Measurements from ENCODE around the gene SPACA5B.
"Not testable (repeated sequence)": the region's sequence is repeated elsewhere in the genome, so short reads cannot be mapped to it uniquely, and the experiment has no call there.

The SPACA5B gene

DNA sequence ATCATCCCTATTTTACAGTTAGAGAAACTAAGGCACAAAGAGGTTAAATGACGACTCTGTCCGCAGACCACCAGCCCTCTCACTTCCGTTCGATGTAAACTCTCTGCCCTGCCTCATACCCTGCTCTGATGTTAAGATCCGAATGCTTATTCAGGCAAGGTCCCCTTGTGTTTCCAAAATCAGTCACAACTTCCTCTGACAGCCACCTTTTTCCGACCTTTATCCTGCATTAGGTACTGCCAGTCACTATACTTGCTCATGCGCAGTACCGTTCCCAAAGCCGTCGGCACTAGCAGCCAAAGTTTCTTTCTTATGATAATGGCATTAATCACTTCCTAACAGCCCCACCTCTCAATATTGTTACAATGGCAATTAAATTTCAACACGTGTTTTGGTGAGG is 12.3 kb downstream of the SPACA5B start:
- not testable (repeated sequence) for H3K4me2 ChIP-seq (ENCODE audit: low read length); H2AFZ ChIP-seq (ENCODE audit: low read depth, low read length); H3K27me3 ChIP-seq (ENCODE audit: low read depth, low read length); H3K4me3 ChIP-seq (ENCODE audit: low read length); H3K4me1 ChIP-seq (ENCODE audit: low read length); H4K20me1 ChIP-seq (ENCODE audit: insufficient read depth, low read length); H3K36me3 ChIP-seq (replicated peaks; ENCODE audit: low read depth, low read length); H3K9me3 ChIP-seq (ENCODE audit: insufficient read depth, low read length); H3K27ac ChIP-seq (ENCODE audit: low read length); H3K9ac ChIP-seq (ENCODE audit: low read length); H3K79me2 ChIP-seq (ENCODE audit: low read length)

DNA sequence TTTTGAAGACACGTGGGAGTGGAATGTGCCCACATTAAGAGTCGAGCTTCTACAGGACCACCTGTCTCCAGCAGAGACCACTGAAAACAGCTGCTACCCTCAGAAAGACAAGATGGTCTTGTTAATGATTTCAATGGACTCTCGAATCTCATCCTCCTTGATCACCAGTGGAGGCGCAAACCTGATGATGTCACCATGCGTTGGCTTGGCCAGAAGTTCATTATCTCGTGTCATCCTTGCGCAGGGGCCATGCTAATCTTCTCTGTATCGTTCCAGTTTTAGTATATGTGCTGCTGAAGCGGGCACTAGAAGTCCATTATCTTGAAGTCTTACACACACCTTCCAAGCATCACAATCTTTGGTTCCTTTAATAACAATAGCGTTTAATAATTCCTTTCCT is 23.3 kb downstream of the SPACA5B start:
- no peak for TF ChIP-seq EZH2phosphoT487 (IDR thresholded peaks at IDR 0.05; ENCODE audit: low read depth)
- TF ChIP-seq, protein P1, sequence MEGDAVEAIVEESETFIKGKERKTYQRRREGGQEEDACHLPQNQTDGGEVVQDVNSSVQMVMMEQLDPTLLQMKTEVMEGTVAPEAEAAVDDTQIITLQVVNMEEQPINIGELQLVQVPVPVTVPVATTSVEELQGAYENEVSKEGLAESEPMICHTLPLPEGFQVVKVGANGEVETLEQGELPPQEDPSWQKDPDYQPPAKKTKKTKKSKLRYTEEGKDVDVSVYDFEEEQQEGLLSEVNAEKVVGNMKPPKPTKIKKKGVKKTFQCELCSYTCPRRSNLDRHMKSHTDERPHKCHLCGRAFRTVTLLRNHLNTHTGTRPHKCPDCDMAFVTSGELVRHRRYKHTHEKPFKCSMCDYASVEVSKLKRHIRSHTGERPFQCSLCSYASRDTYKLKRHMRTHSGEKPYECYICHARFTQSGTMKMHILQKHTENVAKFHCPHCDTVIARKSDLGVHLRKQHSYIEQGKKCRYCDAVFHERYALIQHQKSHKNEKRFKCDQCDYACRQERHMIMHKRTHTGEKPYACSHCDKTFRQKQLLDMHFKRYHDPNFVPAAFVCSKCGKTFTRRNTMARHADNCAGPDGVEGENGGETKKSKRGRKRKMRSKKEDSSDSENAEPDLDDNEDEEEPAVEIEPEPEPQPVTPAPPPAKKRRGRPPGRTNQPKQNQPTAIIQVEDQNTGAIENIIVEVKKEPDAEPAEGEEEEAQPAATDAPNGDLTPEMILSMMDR (IDR thresholded peaks at IDR 0.05; ENCODE audit: low read depth, low read length): no peak
- no peak overlapping the region for H3K9ac ChIP-seq (ENCODE audit: low read length)
- no peaks in the 10 kb centered on the region for H3K4me1 ChIP-seq (ENCODE audit: low read length)
- H2AFZ ChIP-seq (ENCODE audit: low read depth, low read length): no peak overlapping the region
- H4K20me1 ChIP-seq (ENCODE audit: insufficient read depth, low read length): no peaks in the 10 kb centered on the region
- H3K79me2 ChIP-seq (ENCODE audit: low read length): no peaks in the 10 kb centered on the region
- H3K36me3 ChIP-seq (replicated peaks; ENCODE audit: low read depth, low read length): no peaks in the 10 kb centered on the region
- no peaks in the 10 kb centered on the region for H3K27me3 ChIP-seq (ENCODE audit: low read depth, low read length)
- no peak overlapping the region for H3K4me3 ChIP-seq (ENCODE audit: low read length)
- H3K27ac ChIP-seq (ENCODE audit: low read length): no peak overlapping the region
- no peaks in the 10 kb centered on the region for H3K9me3 ChIP-seq (ENCODE audit: insufficient read depth, low read length)
- H3K4me2 ChIP-seq (ENCODE audit: low read length): no peak overlapping the region

DNA sequence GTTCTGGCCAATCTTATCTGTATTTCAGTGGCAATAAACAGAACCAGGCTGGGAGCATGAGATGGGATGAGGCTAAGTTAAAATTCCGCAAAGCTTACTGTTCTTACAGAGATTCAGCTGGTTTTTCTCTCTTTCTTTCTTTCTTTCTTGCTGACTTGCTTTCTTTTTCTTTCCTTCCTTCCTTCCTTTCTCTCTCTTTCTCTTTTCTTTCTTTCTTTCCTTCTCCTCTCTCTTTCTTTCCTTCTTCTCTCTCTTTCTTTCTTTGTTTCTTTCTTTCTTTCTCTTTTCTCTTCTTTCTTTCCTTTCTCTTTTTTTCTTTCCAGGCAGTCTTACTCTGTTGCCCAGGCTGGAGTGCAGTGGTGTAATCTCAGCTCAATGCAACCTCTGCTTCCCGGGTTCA is 24.4 kb downstream of the SPACA5B start:
- H3K4me1 ChIP-seq (ENCODE audit: low read length): no peaks in the 10 kb centered on the region
- H3K9ac ChIP-seq (ENCODE audit: low read length): no peak overlapping the region
- H3K27ac ChIP-seq (ENCODE audit: low read length): no peak overlapping the region
- H2AFZ ChIP-seq (ENCODE audit: low read depth, low read length): no peak overlapping the region
- TF ChIP-seq, protein P1 (IDR thresholded peaks at IDR 0.05; ENCODE audit: low read depth, low read length): no peak
- TF ChIP-seq EZH2phosphoT487 (IDR thresholded peaks at IDR 0.05; ENCODE audit: low read depth): no peak
- H3K79me2 ChIP-seq (ENCODE audit: low read length): no peaks in the 10 kb centered on the region
- H4K20me1 ChIP-seq (ENCODE audit: insufficient read depth, low read length): no peaks in the 10 kb centered on the region
- no peaks in the 10 kb centered on the region for H3K36me3 ChIP-seq (replicated peaks; ENCODE audit: low read depth, low read length)
- H3K4me2 ChIP-seq (ENCODE audit: low read length): no peak overlapping the region
- H3K9me3 ChIP-seq (ENCODE audit: insufficient read depth, low read length): no peaks in the 10 kb centered on the region
- H3K4me3 ChIP-seq (ENCODE audit: low read length): no peak overlapping the region
- H3K27me3 ChIP-seq (ENCODE audit: low read depth, low read length): no peaks in the 10 kb centered on the region

DNA sequence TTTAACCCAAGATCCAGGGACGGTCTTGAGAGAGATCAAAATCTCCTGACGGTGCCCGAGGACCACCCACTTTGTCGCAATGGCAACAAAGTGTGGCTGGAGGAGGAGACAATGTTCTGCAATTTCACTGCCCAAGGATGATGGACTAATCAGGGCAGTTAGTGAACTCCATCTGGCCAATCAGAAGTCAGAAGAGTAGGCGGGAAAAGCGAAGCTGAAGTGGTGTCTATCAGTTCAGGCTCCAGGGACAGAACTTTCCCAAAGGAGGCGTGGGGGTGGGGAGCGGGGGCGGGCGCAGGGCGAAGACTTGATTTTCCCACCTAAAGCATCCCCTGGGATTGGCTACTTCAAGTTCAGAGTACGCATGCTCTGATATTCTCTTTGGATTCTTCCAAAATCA is 25.6 kb downstream of the SPACA5B start:
- Histone ChIP-seq H3K9me3 (ENCODE audit: insufficient read depth, low read length) (no peaks in the 10 kb centered on the region), H4K20me1 (ENCODE audit: insufficient read depth, low read length) (no peaks in the 10 kb centered on the region), H3K4me1 (ENCODE audit: low read length) (no peaks in the 10 kb centered on the region), H3K27ac (ENCODE audit: low read length) (no peak overlapping the region), H3K4me2 (ENCODE audit: low read length) (no peak overlapping the region), H3K9ac (ENCODE audit: low read length) (no peak overlapping the region), H2AFZ (ENCODE audit: low read depth, low read length) (no peak overlapping the region), H3K79me2 (ENCODE audit: low read length) (no peaks in the 10 kb centered on the region), H3K36me3 (replicated peaks; ENCODE audit: low read depth, low read length) (no peaks in the 10 kb centered on the region), H3K4me3 (ENCODE audit: low read length) (no peak overlapping the region), H3K27me3 (ENCODE audit: low read depth, low read length) (no peaks in the 10 kb centered on the region)
- TF ChIP-seq, protein P1 (IDR thresholded peaks at IDR 0.05; ENCODE audit: low read depth, low read length): no peak
- TF ChIP-seq EZH2phosphoT487 (IDR thresholded peaks at IDR 0.05; ENCODE audit: low read depth): no peak

DNA sequence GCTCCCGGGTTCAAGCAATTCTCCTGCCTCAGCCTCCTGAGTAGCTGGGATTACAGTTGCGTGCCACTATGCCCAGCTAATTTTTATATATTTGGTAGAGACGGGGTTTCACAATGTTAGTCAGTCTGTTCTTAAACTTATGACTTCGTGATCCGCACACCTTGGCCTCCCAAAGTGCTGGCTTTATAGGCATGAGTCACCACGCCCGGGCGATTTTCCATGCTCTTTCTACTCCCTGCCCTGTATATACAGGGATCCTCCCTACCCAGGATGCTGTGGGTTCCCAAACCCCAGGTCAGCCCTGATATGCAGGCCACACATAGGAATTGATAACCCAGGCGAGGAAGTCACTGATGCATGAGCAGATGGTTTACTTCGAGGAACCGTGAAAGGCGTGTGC is 34.8 kb downstream of the SPACA5B start:
- no peaks in the 10 kb centered on the region for H3K9me3 ChIP-seq (ENCODE audit: insufficient read depth, low read length)
- TF ChIP-seq, protein P1 (IDR thresholded peaks at IDR 0.05; ENCODE audit: low read depth, low read length): no peak
- no peak for TF ChIP-seq EZH2phosphoT487 (IDR thresholded peaks at IDR 0.05; ENCODE audit: low read depth)
- no peak overlapping the region for H3K4me2 ChIP-seq (ENCODE audit: low read length)
- H4K20me1 ChIP-seq (ENCODE audit: insufficient read depth, low read length): no peaks in the 10 kb centered on the region
- no peaks in the 10 kb centered on the region for H3K36me3 ChIP-seq (replicated peaks; ENCODE audit: low read depth, low read length)
- no peaks in the 10 kb centered on the region for H3K4me1 ChIP-seq (ENCODE audit: low read length)
- no peak overlapping the region for H3K9ac ChIP-seq (ENCODE audit: low read length)
- no peak overlapping the region for H3K4me3 ChIP-seq (ENCODE audit: low read length)
- no peaks in the 10 kb centered on the region for H3K27me3 ChIP-seq (ENCODE audit: low read depth, low read length)
- no peaks in the 10 kb centered on the region for H3K79me2 ChIP-seq (ENCODE audit: low read length)
- no peak overlapping the region for H2AFZ ChIP-seq (ENCODE audit: low read depth, low read length)
- no peak overlapping the region for H3K27ac ChIP-seq (ENCODE audit: low read length)

DNA sequence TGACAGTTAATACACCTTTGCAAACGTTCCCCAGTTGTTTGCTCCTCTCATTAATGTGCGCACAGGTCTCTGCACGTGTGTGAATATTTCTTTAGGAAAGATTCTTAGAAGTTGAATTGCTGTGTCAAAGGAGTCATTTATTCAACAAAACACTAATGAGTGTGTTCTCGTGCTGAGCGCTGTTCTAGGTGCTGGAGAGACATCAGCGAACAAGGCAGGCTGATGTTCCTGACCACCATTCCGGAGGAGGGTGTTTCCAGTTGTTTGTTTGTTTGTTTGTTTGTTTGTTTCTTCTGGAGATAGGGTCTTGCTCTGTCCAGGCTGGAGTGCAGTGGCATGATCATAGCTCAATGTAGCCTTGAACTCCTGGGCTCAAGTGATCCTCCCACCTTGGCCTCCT is 35.9 kb downstream of the SPACA5B start:
- not testable (repeated sequence) for H3K36me3 ChIP-seq (replicated peaks; ENCODE audit: low read depth, low read length); H3K27me3 ChIP-seq (ENCODE audit: low read depth, low read length); H3K9me3 ChIP-seq (ENCODE audit: insufficient read depth, low read length); H3K27ac ChIP-seq (ENCODE audit: low read length); H4K20me1 ChIP-seq (ENCODE audit: insufficient read depth, low read length); H3K4me2 ChIP-seq (ENCODE audit: low read length); H2AFZ ChIP-seq (ENCODE audit: low read depth, low read length); H3K9ac ChIP-seq (ENCODE audit: low read length); H3K4me3 ChIP-seq (ENCODE audit: low read length); H3K79me2 ChIP-seq (ENCODE audit: low read length); H3K4me1 ChIP-seq (ENCODE audit: low read length)

Measured in OCI-LY3 (cell line).